ENCODE data around the gene STAT4.

Gene STAT4

GRCh38 chr2:191083540-191083939, 67.3 kb downstream of the STAT4 start:
- Histone ChIP-seq H3K9me3 (ENCODE audit: severe bottlenecking) (no peaks in the 10 kb centered on the region), H3K27me3 (ENCODE audit: insufficient read depth, poor library complexity, severe bottlenecking) (no peaks in the 10 kb centered on the region), H3K36me3 (ENCODE audit: low read depth) (no peaks in the 10 kb centered on the region), H3K4me1 (ENCODE audit: insufficient read depth, poor library complexity, severe bottlenecking) (no peaks in the 10 kb centered on the region), H3K4me3 (ENCODE audit: severe bottlenecking) (no peak overlapping the region), H3K27ac (ENCODE audit: poor library complexity, severe bottlenecking) (no peak overlapping the region)
- no peak for ATAC-seq (ENCODE audit: low read depth)
- no peak for DNase-seq (ENCODE audit: low spot score)
- TF ChIP-seq, protein P1, sequence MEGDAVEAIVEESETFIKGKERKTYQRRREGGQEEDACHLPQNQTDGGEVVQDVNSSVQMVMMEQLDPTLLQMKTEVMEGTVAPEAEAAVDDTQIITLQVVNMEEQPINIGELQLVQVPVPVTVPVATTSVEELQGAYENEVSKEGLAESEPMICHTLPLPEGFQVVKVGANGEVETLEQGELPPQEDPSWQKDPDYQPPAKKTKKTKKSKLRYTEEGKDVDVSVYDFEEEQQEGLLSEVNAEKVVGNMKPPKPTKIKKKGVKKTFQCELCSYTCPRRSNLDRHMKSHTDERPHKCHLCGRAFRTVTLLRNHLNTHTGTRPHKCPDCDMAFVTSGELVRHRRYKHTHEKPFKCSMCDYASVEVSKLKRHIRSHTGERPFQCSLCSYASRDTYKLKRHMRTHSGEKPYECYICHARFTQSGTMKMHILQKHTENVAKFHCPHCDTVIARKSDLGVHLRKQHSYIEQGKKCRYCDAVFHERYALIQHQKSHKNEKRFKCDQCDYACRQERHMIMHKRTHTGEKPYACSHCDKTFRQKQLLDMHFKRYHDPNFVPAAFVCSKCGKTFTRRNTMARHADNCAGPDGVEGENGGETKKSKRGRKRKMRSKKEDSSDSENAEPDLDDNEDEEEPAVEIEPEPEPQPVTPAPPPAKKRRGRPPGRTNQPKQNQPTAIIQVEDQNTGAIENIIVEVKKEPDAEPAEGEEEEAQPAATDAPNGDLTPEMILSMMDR (IDR thresholded peaks at IDR 0.05; ENCODE audit: poor library complexity, severe bottlenecking): no peak

DNA sequence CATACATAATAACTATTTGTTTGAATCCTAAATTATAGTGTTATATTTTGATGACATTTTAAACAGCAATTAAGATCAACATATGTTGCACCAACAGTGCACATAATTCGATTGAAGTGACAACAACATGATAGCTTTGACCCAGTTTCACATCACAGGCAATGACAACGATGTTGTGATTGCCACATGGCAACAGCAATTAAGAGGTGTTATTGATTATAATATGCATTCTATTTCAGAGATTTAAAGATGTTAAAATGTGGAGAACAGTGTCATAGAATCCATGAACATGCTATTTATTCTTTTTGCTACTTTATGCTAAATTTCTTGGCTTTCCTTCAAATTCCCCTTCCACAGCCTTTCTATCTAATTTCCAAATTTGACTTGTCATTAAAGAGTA, 68.5 kb downstream of the STAT4 start:
- Histone ChIP-seq H3K36me3 (ENCODE audit: low read depth) (no peaks in the 10 kb centered on the region), H3K27me3 (ENCODE audit: insufficient read depth, poor library complexity, severe bottlenecking) (no peaks in the 10 kb centered on the region), H3K27ac (ENCODE audit: poor library complexity, severe bottlenecking) (no peak overlapping the region), H3K9me3 (ENCODE audit: severe bottlenecking) (no peaks in the 10 kb centered on the region), H3K4me1 (ENCODE audit: insufficient read depth, poor library complexity, severe bottlenecking) (no peaks in the 10 kb centered on the region), H3K4me3 (ENCODE audit: severe bottlenecking) (no peak overlapping the region)
- ATAC-seq (ENCODE audit: low read depth): no peak
- TF ChIP-seq, protein P1 (IDR thresholded peaks at IDR 0.05; ENCODE audit: poor library complexity, severe bottlenecking): no peak
- DNase-seq (ENCODE audit: low spot score): no peak

- ATAC-seq (ENCODE audit: low read depth): no peak
- TF ChIP-seq, protein P1 (IDR thresholded peaks at IDR 0.05; ENCODE audit: poor library complexity, severe bottlenecking): no peak
- DNase-seq (ENCODE audit: low spot score): no peak
These were observed 69.2 kb downstream of the STAT4 start for GRCh38 chr2:191081411-191082155.

DNA sequence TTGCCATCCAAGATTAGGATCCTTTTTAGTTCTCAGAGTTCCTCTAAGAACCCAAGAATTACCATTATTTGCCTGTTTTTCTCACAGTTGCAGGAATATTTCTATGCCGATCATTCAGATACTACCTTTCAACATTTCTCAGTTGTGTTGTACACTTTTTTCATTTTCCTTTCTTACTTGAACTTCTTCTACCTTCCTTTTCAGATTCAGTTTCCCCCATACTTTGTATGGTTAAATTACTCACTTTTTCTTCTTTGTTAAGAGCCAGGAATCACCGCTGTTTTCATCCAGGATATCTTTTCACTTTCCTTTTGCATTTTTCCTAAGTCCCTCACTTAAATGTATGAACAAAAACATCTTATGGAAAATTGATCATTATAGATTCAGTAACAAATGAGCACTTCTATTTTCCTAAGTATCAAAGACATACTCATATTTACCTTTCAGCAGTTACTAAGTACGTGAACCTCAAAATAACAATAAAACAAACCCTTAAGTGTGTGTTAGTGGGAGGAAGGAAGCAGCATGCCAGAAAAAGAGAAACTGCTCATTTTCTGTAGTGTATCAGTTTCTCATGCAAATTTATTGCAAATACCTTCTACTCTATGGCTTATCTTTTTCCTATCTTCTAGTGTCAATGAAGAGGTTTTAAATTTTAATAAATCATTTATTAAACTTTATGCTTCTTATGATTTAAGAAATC, 72.5 kb downstream of the STAT4 start:
- H3K36me3 ChIP-seq (ENCODE audit: low read depth): no peaks in the 10 kb centered on the region
- TF ChIP-seq, protein P1 (IDR thresholded peaks at IDR 0.05; ENCODE audit: poor library complexity, severe bottlenecking): no peak
- no peak overlapping the region for H3K27ac ChIP-seq (ENCODE audit: poor library complexity, severe bottlenecking)
- H3K9me3 ChIP-seq (ENCODE audit: severe bottlenecking): no peaks in the 10 kb centered on the region
- H3K4me1 ChIP-seq (ENCODE audit: insufficient read depth, poor library complexity, severe bottlenecking): no peaks in the 10 kb centered on the region
- no peak overlapping the region for H3K4me3 ChIP-seq (ENCODE audit: severe bottlenecking)
- ATAC-seq (ENCODE audit: low read depth): no peak
- DNase-seq (ENCODE audit: low spot score): no peak
- H3K27me3 ChIP-seq (ENCODE audit: insufficient read depth, poor library complexity, severe bottlenecking): no peaks in the 10 kb centered on the region

More at GRCh38 chr2:191081411-191082155, 69.2 kb downstream of the STAT4 start:
- Histone ChIP-seq H3K27me3 (ENCODE audit: insufficient read depth, poor library complexity, severe bottlenecking) (no peaks in the 10 kb centered on the region), H3K4me1 (ENCODE audit: insufficient read depth, poor library complexity, severe bottlenecking) (no peaks in the 10 kb centered on the region), H3K9me3 (ENCODE audit: severe bottlenecking) (no peaks in the 10 kb centered on the region), H3K36me3 (ENCODE audit: low read depth) (no peaks in the 10 kb centered on the region), H3K27ac (ENCODE audit: poor library complexity, severe bottlenecking) (no peak overlapping the region), H3K4me3 (ENCODE audit: severe bottlenecking) (no peak overlapping the region)

GRCh38 chr2:191070276-191070675, 80.5 kb downstream of the STAT4 start:
- no peak overlapping the region for H3K4me3 ChIP-seq (ENCODE audit: severe bottlenecking)
- no peak for DNase-seq (ENCODE audit: low spot score)
- ATAC-seq (ENCODE audit: low read depth): no peak
- no peaks in the 10 kb centered on the region for H3K9me3 ChIP-seq (ENCODE audit: severe bottlenecking)
- no peak overlapping the region for H3K27ac ChIP-seq (ENCODE audit: poor library complexity, severe bottlenecking)
- H3K4me1 ChIP-seq (ENCODE audit: insufficient read depth, poor library complexity, severe bottlenecking): no peaks in the 10 kb centered on the region
- TF ChIP-seq, protein P1 (IDR thresholded peaks at IDR 0.05; ENCODE audit: poor library complexity, severe bottlenecking): no peak
- no peaks in the 10 kb centered on the region for H3K27me3 ChIP-seq (ENCODE audit: insufficient read depth, poor library complexity, severe bottlenecking)
- no peaks in the 10 kb centered on the region for H3K36me3 ChIP-seq (ENCODE audit: low read depth)

Measured in RWPE2 (cell line).